Epithelial cell of esophagus (primary cell): ENCODE data around the gene ARHGAP33.

Source experiments
- DNase-seq: peaks from one replicate; pipeline ENCODE4 v3.0.0; 2010; ENCODE audit warnings: low read depth
- H3K4me3 ChIP-seq: 2 replicates; pipeline ENCODE4 v1.5.1; 2011; ENCODE audit warnings: mild to moderate bottlenecking, low read length, control low read depth
- CTCF ChIP-seq: IDR thresholded peaks from 2 replicates; pipeline ENCODE4 v1.5.1; 2011; ENCODE audit warnings: low read depth, mild to moderate bottlenecking, low read length, control low read depth, inconsistent platforms; ENCODE audit not compliant: insufficient read depth; ENCODE audit errors: missing control alignments

ARHGAP33 gene

GRCh38 chr19:35811317-35812219 is 36.2 kb downstream of the ARHGAP33 start:
- H3K4me3 ChIP-seq: no peak overlapping the region
- TF ChIP-seq CTCF: no peak
- DNase-seq: no peak

GRCh38 chr19:35812220-35813042 is 37.1 kb downstream of the ARHGAP33 start, which contains the start of gene PRODH2:
TSS of gene PRODH2 (minus strand) at chr19:35812845. CDS start at chr19:35812805, 40 bp downstream.
- DNase-seq: no peak
- no peak for TF ChIP-seq CTCF
- H3K4me3 ChIP-seq: no peak within 1 kb of the TSS

- DNase-seq: no peak
- no peak overlapping the region for H3K4me3 ChIP-seq
- TF ChIP-seq CTCF: no peak
These were observed 37.9 kb downstream of the ARHGAP33 start for GRCh38 chr19:35813043-35813890.

- no peak for DNase-seq
- H3K4me3 ChIP-seq: no peak overlapping the region
- TF ChIP-seq CTCF: no peak
These were observed 40.9 kb downstream of the ARHGAP33 start for GRCh38 chr19:35816262-35816661.

GRCh38 chr19:35816846-35817245 is 41.5 kb downstream of the ARHGAP33 start:
- no peak overlapping the region for H3K4me3 ChIP-seq

More at GRCh38 chr19:35816846-35817245, 41.5 kb downstream of the ARHGAP33 start:
- DNase-seq: no peak
- no peak for TF ChIP-seq CTCF
